ENCODE measurements around the gene SH3BGRL2.

DNA sequence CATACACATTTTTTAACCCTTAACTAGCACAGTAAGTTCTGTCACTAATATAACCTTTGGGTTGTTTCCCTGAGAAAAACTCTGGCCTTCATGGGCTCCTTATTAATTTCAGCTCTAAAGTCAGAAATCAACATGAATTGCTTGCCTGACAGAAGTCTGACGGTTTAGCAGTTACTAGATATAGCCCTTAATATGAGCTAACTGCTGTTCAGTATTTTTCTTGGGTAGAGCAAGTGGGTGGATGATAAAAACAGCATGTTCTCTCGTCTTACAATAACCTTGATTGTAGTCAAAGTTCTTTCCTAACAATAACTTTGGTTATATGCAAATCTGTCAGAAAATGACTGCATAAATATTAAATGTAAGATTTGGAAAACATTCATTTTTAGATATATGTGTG, 81.0 kb downstream of the SH3BGRL2 start:
- TF ChIP-seq EZH2 (IDR thresholded peaks at IDR 0.05; ENCODE audit: low read depth, low read length, severe bottlenecking) (no peak), SP1 (IDR thresholded peaks at IDR 0.05; ENCODE audit: low read depth, low read length) (no peak)
- TF ChIP-seq, protein P1, sequence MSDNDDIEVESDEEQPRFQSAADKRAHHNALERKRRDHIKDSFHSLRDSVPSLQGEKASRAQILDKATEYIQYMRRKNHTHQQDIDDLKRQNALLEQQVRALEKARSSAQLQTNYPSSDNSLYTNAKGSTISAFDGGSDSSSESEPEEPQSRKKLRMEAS (IDR thresholded peaks at IDR 0.05), result no peak

All from H1 (cell line).